Kidney epithelial cell (primary cell): ENCODE data around the gene HOTAIR. TPM values are rescaled to one million over a fixed set of nuclear protein-coding genes. Genes with fewer than 3 reads are reported as not detected.

Experiments used
- DNase-seq: peaks from one replicate; pipeline ENCODE4 v3.0.0-alpha.2; 2010; ENCODE audit warnings: low read depth
- H3K27me3 ChIP-seq: 2 replicates; pipeline ENCODE4 v1.6.0; 2011; ENCODE audit warnings: low read length; ENCODE audit not compliant: control insufficient read depth, insufficient read depth
- H3K36me3 ChIP-seq: 2 replicates; pipeline ENCODE4 v1.5.1; 2011; ENCODE audit warnings: low read length; ENCODE audit not compliant: control insufficient read depth, insufficient read depth
- H3K4me3 ChIP-seq: 2 replicates; pipeline ENCODE4 v1.5.1; 2011; ENCODE audit warnings: low read depth, mild to moderate bottlenecking, control low read depth, low read length
- total RNA-seq: library from RNA; depleted of rRNA; stranded (reverse); fragments of >200 nt; gene quantifications from 2 replicates; pipeline ENCODE4 v1.2.3, GENCODE V29; 2015
- TF ChIP-seq, protein P1 (sequence below): IDR thresholded peaks from 2 replicates; pipeline ENCODE4 v1.5.1; 2011; ENCODE audit warnings: mild to moderate bottlenecking, moderate library complexity, low read length, control low read depth, inconsistent platforms; ENCODE audit not compliant: insufficient read depth, poor library complexity, severe bottlenecking

The HOTAIR gene
- total RNA-seq, 1 donor from 2014 or later = 0.46 TPM

- TF ChIP-seq, protein P1, sequence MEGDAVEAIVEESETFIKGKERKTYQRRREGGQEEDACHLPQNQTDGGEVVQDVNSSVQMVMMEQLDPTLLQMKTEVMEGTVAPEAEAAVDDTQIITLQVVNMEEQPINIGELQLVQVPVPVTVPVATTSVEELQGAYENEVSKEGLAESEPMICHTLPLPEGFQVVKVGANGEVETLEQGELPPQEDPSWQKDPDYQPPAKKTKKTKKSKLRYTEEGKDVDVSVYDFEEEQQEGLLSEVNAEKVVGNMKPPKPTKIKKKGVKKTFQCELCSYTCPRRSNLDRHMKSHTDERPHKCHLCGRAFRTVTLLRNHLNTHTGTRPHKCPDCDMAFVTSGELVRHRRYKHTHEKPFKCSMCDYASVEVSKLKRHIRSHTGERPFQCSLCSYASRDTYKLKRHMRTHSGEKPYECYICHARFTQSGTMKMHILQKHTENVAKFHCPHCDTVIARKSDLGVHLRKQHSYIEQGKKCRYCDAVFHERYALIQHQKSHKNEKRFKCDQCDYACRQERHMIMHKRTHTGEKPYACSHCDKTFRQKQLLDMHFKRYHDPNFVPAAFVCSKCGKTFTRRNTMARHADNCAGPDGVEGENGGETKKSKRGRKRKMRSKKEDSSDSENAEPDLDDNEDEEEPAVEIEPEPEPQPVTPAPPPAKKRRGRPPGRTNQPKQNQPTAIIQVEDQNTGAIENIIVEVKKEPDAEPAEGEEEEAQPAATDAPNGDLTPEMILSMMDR = no peak
- H3K4me3 ChIP-seq = no peak overlapping the region
- no peaks in the 10 kb centered on the region for H3K36me3 ChIP-seq
- DNase-seq = no peak
- peaks cover 82% of the 10 kb centered on the region for H3K27me3 ChIP-seq
Measured at GRCh38 chr12:53970451-53970850, 4.3 kb downstream of the HOTAIR start.

DNA sequence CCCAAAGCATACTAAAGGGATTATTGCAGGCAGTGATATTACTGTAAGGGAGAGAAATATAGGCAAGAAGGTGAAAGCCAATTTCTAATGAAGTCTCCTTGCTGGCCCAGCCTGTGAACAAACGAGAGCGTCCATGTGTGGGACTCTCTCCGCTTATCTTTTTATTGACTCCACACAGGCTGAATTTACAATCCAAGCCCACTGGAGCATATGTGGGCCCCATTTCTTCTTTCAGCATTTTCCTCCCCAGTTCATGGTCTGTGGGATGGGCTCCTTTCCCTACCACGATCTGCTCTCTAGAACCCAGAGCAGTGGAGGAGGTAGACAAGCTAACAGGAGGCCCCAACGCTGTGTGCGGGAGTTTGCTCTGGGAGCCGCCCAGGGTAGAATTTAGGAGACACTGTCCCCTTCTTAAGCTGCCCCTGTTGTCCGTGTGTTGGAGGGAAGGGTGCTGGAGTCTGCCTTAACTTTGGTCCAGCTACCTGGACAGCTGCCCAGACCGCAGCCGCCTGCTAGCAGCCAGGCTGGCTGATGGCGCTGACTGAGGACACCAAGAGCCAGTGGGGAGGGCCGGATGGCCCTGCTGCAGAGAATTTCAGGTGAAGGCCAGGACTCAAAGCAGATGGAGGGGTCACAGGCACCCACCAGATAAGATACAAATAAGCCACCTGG lies 5.0 kb downstream of the HOTAIR start:
- TF ChIP-seq, protein P1 = no peak
- Histone ChIP-seq H3K36me3 (no peaks in the 10 kb centered on the region), H3K4me3 (no peak overlapping the region), H3K27me3 (peaks cover 85% of the 10 kb centered on the region)
- no peak for DNase-seq

DNA sequence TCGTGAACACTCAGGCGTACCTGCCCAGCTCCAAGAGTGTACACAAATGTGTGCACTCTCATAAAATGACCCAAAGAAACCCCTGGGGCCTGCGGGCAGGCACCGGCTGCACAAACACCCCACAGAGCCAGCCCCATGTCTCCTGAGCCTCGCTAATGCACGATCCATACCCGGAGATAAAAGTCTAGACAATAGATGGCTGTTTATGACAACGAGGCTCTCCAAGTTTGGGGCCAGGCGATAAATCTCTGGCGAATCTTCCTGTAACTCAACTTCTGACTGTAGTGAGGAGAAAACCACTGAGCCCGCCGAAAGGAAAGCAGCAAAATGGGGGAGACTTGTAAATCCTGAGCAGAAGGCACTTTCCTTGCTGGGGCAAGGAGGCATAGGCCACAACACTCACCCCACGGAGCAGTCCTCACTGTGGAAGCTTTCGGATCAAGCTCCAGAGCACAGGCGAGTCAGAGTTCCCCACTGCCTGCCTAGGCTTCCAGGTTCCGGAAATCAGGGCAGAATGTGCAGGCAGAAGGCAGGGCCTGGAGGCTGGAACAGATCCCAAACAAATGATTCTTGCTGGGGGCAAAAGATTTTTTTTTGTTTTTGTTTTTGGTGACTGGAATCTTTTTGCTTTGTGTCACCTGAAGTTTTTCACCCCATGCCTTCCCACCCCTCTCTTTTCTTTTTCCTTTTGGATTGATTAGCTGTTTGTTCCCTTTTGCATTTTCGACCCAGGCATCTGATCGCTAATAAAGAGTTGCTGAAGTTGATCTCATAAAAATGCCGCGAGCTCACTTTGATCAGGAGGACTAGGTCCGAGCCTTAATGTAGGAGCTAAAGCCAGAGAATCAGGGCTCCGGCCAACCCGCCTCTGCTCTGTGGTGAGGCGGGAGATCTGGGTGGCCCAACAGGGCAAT lies 6.3 kb downstream of the HOTAIR start:
- H3K36me3 ChIP-seq = no peaks in the 10 kb centered on the region
- TF ChIP-seq, protein P1 = no peak
- no peak overlapping the region for H3K4me3 ChIP-seq
- DNase-seq = no peak
- H3K27me3 ChIP-seq = peaks cover 87% of the 10 kb centered on the region

GRCh38 chr12:53967421-53967925 lies 7.3 kb downstream of the HOTAIR start:
- H3K4me3 ChIP-seq = no peak overlapping the region
- no peak for DNase-seq
- H3K27me3 ChIP-seq = peaks cover 87% of the 10 kb centered on the region
- TF ChIP-seq, protein P1 = no peak
- no peaks in the 10 kb centered on the region for H3K36me3 ChIP-seq

DNA sequence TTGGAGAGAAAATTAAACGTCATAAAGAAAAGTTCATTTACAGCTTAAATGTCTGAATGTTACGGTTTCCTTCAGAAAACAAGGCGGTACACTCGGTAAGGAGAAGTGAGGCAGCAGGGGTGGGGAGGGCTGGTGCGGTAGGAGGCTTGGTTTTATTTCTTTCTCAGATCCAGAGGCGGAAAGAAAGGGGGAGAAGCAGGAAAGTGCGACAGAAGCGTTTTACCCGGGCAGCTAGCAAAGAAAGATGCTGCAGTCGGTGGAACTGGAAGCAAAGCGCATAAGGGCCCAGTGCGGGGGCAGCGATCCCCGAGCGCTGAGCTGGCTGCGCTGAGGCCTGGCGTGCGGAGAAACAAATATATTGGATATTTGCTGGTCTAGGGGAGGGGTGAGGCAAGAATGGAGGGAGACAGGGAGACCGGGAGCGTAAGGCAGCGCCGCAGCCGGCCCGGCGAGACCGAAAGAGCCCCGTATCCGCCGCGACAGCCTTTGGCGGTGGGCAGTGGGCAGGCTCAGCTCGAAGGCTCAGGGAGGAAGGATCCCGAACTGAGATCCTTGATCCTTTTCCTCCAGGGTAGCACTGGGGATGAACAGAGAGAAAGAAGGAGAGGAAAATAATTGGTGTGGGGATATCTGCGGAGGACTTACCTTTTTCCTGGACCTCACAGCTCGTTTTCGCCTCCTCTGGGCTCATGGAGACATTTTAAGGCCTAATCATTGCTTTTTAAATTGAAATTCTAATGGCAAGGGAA lies 8.2 kb downstream of the HOTAIR start:
- Histone ChIP-seq H3K27me3 (peaks cover 87% of the 10 kb centered on the region), H3K4me3 (peak overlapping the region; percentile 12), H3K36me3 (no peaks in the 10 kb centered on the region)
- TF ChIP-seq, protein P1 = no peak
- DNase-seq = no peak
